Measurements from ENCODE around the gene TMEM63A.

DNA sequence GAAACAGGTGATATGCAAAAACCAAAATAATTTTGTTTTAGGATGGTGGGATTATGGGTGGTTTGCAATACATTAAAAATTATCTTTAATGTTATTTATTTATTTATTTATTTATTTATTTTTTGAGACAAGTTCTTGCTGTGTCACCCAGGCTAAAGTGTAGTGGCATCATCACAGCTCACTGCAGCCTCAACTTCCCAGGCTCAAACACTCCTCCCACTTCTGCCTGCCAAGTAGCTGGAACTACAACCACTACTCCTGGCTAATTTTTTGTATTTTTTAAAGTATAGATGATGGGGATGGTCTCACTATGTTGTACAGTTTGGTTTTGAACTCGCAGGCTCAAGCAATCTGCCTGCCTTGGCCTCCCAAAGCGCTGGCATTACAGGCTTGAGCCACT, 48.4 kb upstream of the TMEM63A start:
- TF ChIP-seq, protein P1, sequence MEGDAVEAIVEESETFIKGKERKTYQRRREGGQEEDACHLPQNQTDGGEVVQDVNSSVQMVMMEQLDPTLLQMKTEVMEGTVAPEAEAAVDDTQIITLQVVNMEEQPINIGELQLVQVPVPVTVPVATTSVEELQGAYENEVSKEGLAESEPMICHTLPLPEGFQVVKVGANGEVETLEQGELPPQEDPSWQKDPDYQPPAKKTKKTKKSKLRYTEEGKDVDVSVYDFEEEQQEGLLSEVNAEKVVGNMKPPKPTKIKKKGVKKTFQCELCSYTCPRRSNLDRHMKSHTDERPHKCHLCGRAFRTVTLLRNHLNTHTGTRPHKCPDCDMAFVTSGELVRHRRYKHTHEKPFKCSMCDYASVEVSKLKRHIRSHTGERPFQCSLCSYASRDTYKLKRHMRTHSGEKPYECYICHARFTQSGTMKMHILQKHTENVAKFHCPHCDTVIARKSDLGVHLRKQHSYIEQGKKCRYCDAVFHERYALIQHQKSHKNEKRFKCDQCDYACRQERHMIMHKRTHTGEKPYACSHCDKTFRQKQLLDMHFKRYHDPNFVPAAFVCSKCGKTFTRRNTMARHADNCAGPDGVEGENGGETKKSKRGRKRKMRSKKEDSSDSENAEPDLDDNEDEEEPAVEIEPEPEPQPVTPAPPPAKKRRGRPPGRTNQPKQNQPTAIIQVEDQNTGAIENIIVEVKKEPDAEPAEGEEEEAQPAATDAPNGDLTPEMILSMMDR (IDR thresholded peaks at IDR 0.05) = no peak
- TF ChIP-seq POLR2A (IDR thresholded peaks at IDR 0.05) = no peak

All from heart left ventricle (tissue), 13 donors.